ENCODE results near the gene HSBP1L1. TPM values are rescaled to one million over a fixed set of nuclear protein-coding genes. Genes with fewer than 3 reads are reported as not detected.

Gene HSBP1L1
- total and polyA plus RNA-seq, 4 donors: 12.2 to 61.0 (median 26.4) TPM

GRCh38 chr18:79952456-79952995 is 11.9 kb upstream of the HSBP1L1 start:
- WGBS: 46% methylated on average over 43 of the region's 43 CpGs
- H3K27ac ChIP-seq (ENCODE audit: low read depth in 1 of 2, low read length in 2 of 2): no peak overlapping the region
- no peaks in the 10 kb centered on the region for H3K27me3 ChIP-seq (ENCODE audit: control insufficient read depth in 4 of 4, insufficient read depth in 4 of 4, low read length in 3 of 4)
- TF ChIP-seq FOXA2 (IDR thresholded peaks at IDR 0.05): no peak
- TF ChIP-seq GABPA (IDR thresholded peaks at IDR 0.05 in 1 of 2, conservative IDR thresholded peaks at IDR 0.05 in 1 of 2): no peak
- TF ChIP-seq NR2F2 (IDR thresholded peaks at IDR 0.05): no peak
- no peak for TF ChIP-seq RXRA (IDR thresholded peaks at IDR 0.05)
- TF ChIP-seq RAD21 (IDR thresholded peaks at IDR 0.05): no peak
- no peak for TF ChIP-seq REST (IDR thresholded peaks at IDR 0.05)
- TF ChIP-seq SP1 (IDR thresholded peaks at IDR 0.05): no peak
- TF ChIP-seq EGR1 (IDR thresholded peaks at IDR 0.05; ENCODE audit: low read depth in 2 of 2): no peak
- no peak for TF ChIP-seq YY1 (IDR thresholded peaks at IDR 0.05)
- H3K36me3 ChIP-seq (ENCODE audit: control insufficient read depth in 4 of 4, insufficient read depth in 3 of 4, low read depth in 1 of 4, low read length in 3 of 4): no peaks in the 10 kb centered on the region
- peak; percentile 35 for DNase-seq (ENCODE audit: low spot score)
- no peaks in the 10 kb centered on the region for H3K9me3 ChIP-seq (ENCODE audit: control insufficient read depth in 4 of 4, low read length in 3 of 4)
- H3K4me1 ChIP-seq (ENCODE audit: control insufficient read depth in 4 of 4, insufficient read depth in 4 of 4, low read length in 3 of 4): peaks cover 7 to 34% (median 28%) of the 10 kb centered on the region in 4 donors
- H3K9ac ChIP-seq (ENCODE audit: low read depth in 1 of 2, low read length in 2 of 2): no peak overlapping the region
- H3K4me3 ChIP-seq (ENCODE audit: low read depth in 1 of 3, low read length in 3 of 3): peak overlapping the region in 1 of 3 donors; percentile 92

DNA sequence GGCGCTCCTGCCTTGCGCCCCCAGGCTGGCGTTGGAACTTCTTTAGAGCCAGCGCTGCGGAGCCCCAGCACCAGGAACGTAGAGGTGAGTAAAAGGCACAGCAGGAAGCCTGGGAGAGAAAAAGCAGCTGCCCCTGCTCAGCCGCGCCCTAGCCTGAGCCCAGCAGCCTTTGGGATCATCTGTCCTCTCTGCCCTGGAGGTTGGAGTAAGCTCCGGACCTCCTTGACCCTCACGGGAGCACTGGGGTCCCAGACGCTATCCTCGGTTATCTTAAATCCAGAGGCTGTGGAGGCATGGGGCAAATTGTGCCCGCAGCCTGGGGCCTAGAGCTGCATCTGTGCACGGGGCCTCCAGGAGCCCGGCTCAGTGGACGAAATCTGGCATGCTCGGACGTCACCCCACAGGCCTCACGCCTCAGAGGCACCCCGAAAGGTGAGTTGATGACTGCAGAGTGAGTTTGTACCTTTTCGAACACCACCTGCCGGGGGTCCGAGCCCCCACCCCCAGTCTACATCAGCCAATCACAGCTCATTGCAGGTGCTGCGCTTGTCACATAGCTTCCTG is 11.4 kb upstream of the HSBP1L1 start:
- DNase-seq (ENCODE audit: low spot score): no peak
- no peak for TF ChIP-seq TAF1 (conservative IDR thresholded peaks at IDR 0.05)

GRCh38 chr18:79953971-79954651 is 10.3 kb upstream of the HSBP1L1 start:
- Histone ChIP-seq H3K27me3 (ENCODE audit: control insufficient read depth in 4 of 4, insufficient read depth in 4 of 4, low read length in 3 of 4) (no peaks in the 10 kb centered on the region), H3K9me3 (ENCODE audit: control insufficient read depth in 4 of 4, low read length in 3 of 4) (no peaks in the 10 kb centered on the region), H3K4me1 (ENCODE audit: control insufficient read depth in 4 of 4, insufficient read depth in 4 of 4, low read length in 3 of 4) (peaks cover 2 to 19% (median 12%) of the 10 kb centered on the region in 4 donors), H3K36me3 (ENCODE audit: control insufficient read depth in 4 of 4, insufficient read depth in 3 of 4, low read depth in 1 of 4, low read length in 3 of 4) (no peaks in the 10 kb centered on the region), H3K9ac (ENCODE audit: low read depth in 1 of 2, low read length in 2 of 2) (no peak overlapping the region), H3K27ac (ENCODE audit: low read depth in 1 of 2, low read length in 2 of 2) (no peak overlapping the region), H3K4me3 (ENCODE audit: low read depth in 1 of 3, low read length in 3 of 3) (no peak overlapping the region)
- TF ChIP-seq HNF4A (conservative IDR thresholded peaks at IDR 0.05) (peak; percentile 27 to 42), REST (IDR thresholded peaks at IDR 0.05) (no peak), FOXA1 (IDR thresholded peaks at IDR 0.05) (no peak), FOXA2 (IDR thresholded peaks at IDR 0.05) (no peak), GABPA (IDR thresholded peaks at IDR 0.05 in 1 of 2, conservative IDR thresholded peaks at IDR 0.05 in 1 of 2) (no peak)
- DNase-seq (ENCODE audit: low spot score): peak; percentile 20
- 86% methylated on average over 10 of the region's 10 CpGs for WGBS

More for the DNA sequence above, 11.4 kb upstream of the HSBP1L1 start:
- no peaks in the 10 kb centered on the region for H3K36me3 ChIP-seq (ENCODE audit: control insufficient read depth in 4 of 4, insufficient read depth in 3 of 4, low read depth in 1 of 4, low read length in 3 of 4)
- WGBS: 88% methylated on average over 24 of the region's 24 CpGs
- H3K4me1 ChIP-seq (ENCODE audit: control insufficient read depth in 4 of 4, insufficient read depth in 4 of 4, low read length in 3 of 4): peaks cover 5 to 29% (median 22%) of the 10 kb centered on the region in 4 donors
- no peaks in the 10 kb centered on the region for H3K9me3 ChIP-seq (ENCODE audit: control insufficient read depth in 4 of 4, low read length in 3 of 4)
- H3K27me3 ChIP-seq (ENCODE audit: control insufficient read depth in 4 of 4, insufficient read depth in 4 of 4, low read length in 3 of 4): no peaks in the 10 kb centered on the region
- no peak overlapping the region for H3K9ac ChIP-seq (ENCODE audit: low read depth in 1 of 2, low read length in 2 of 2)
- no peak overlapping the region for H3K27ac ChIP-seq (ENCODE audit: low read depth in 1 of 2, low read length in 2 of 2)
- H3K4me3 ChIP-seq (ENCODE audit: low read depth in 1 of 3, low read length in 3 of 3): no peak overlapping the region
